Stimulated activated CD4-positive, alpha-beta T cell treated with anti-CD3 and anti-CD28 coated beads, Interleukin-12 subunit alpha, Interleukin-12 subunit beta, amount 100 ng/mL, for 48 hours (primary cell): ENCODE results near the gene CXCR3.
"Not testable (repeated sequence)": the region's sequence is repeated elsewhere in the genome, so short reads cannot be mapped to it uniquely, and the experiment has no call there.

Experiments
- DNase-seq, 3 donors: peaks; one replicate each; pipeline ENCODE4 v3.0.0-alpha.2; 2020; ENCODE audit warnings: low read depth in 2 of 3, low spot score in 1 of 3

CXCR3 gene

GRCh38 chrX:71611736-71612135, 6.6 kb downstream of the CXCR3 start:
- DNase-seq: not testable (repeated sequence)

- DNase-seq: no peak
Observed at GRCh38 chrX:71609095-71609750, 9.1 kb downstream of the CXCR3 start.

- no peak for DNase-seq
Observed at GRCh38 chrX:71607488-71607887, 10.8 kb downstream of the CXCR3 start.

GRCh38 chrX:71606536-71607216, 11.6 kb downstream of the CXCR3 start:
- no peak for DNase-seq

- no peak for DNase-seq
Observed at GRCh38 chrX:71604796-71605568, 13.3 kb downstream of the CXCR3 start.

GRCh38 chrX:71604141-71604540, 14.2 kb downstream of the CXCR3 start:
- no peak for DNase-seq

- DNase-seq: no peak
Observed at GRCh38 chrX:71603618-71604017, 14.7 kb downstream of the CXCR3 start.

GRCh38 chrX:71599965-71600364, 18.3 kb downstream of the CXCR3 start:
- DNase-seq: no peak

GRCh38 chrX:71593210-71593609, 25.1 kb downstream of the CXCR3 start:
- DNase-seq: not testable (repeated sequence)

GRCh38 chrX:71586929-71587328, 31.4 kb downstream of the CXCR3 start:
- no peak for DNase-seq

GRCh38 chrX:71581210-71581609, 37.1 kb downstream of the CXCR3 start:
- DNase-seq: no peak

- DNase-seq: no peak
Observed at GRCh38 chrX:71579990-71580380, 38.3 kb downstream of the CXCR3 start.

- no peak for DNase-seq
Observed at GRCh38 chrX:71579136-71579989, 38.9 kb downstream of the CXCR3 start.

- no peak for DNase-seq
Observed at GRCh38 chrX:71578253-71579135, 39.8 kb downstream of the CXCR3 start, which contains the start of gene GCNA. Gene GCNA (plus strand): TSS chrX:71578437. CDS start chrX:71580822, 2,385 bp downstream.

GRCh38 chrX:71577682-71578081, 40.6 kb downstream of the CXCR3 start:
- no peak for DNase-seq

GRCh38 chrX:71573590-71573989, 44.7 kb downstream of the CXCR3 start:
- DNase-seq: no peak

- not testable (repeated sequence) for DNase-seq
Observed at GRCh38 chrX:71571390-71571789, 46.9 kb downstream of the CXCR3 start.
